Common myeloid progenitor, CD34-positive (primary cell): ENCODE data around the gene DYNC1LI1.

Experiments
- CTCF ChIA-PET: fragments of 350-600 bp; sonication (Branson Sonifier 250); formaldehyde crosslinking; loops from one replicate; lab custom pipeline; 2021; ENCODE audit warnings: antibody characterized with exemption; lab: Charles Lee
- POLR2A ChIA-PET: fragments of 350-600 bp; sonication (Branson Sonifier 250); formaldehyde crosslinking; loops from one replicate; lab custom pipeline; 2021; ENCODE audit warnings: antibody characterized with exemption; lab: Charles Lee
- DNase-seq, 3 donors: peaks; one replicate each; pipeline versions ENCODE4 v3.0.0 to v3.0.0-alpha.2; 2013
- H3K27ac ChIP-seq, 2 experiments: 1 replicate in 1 of 2; 2 replicates in 1 of 2; pipeline ENCODE4 v1.7.0; 2013; ENCODE audit warnings: inconsistent platforms in 2 of 2, low read length in 2 of 2, mild to moderate bottlenecking in 2 of 2, low read depth in 1 of 2, moderate library complexity in 1 of 2; ENCODE audit not compliant: severe bottlenecking in 2 of 2, insufficient read depth in 1 of 2, poor library complexity in 1 of 2
- H3K27me3 ChIP-seq, 5 experiments: replicated peaks in 2 of 5; 1 replicate in 3 of 5; 2 replicates in 2 of 5; pipeline versions ENCODE4 v1.6.1 to v1.7.0; 2013; ENCODE audit warnings: low read length in 4 of 5, mild to moderate bottlenecking in 2 of 5, moderate library complexity in 2 of 5, inconsistent platforms in 1 of 5; ENCODE audit not compliant: insufficient read depth in 5 of 5, control insufficient read depth in 4 of 5
- H3K36me3 ChIP-seq, 4 experiments: 1 replicate in 2 of 4; 2 replicates in 2 of 4; pipeline versions ENCODE4 v1.6.1 to v1.7.0; 2013; ENCODE audit warnings: low read length in 3 of 4, control low read depth in 1 of 4, mild to moderate bottlenecking in 1 of 4; ENCODE audit not compliant: control insufficient read depth in 4 of 4, insufficient read depth in 4 of 4
- H3K4me1 ChIP-seq, 4 experiments: 1 replicate in 3 of 4; 2 replicates in 1 of 4; pipeline versions ENCODE4 v1.6.1 to v1.7.1; 2013; ENCODE audit warnings: low read length in 3 of 4, mild to moderate bottlenecking in 3 of 4, control low read depth in 1 of 4, inconsistent platforms in 1 of 4, moderate library complexity in 1 of 4; ENCODE audit not compliant: control insufficient read depth in 4 of 4, insufficient read depth in 4 of 4; ENCODE audit errors: control extremely low read depth in 1 of 4
- H3K4me3 ChIP-seq, 7 experiments: 1 replicate in 4 of 7; 2 replicates in 3 of 7; pipeline versions ENCODE4 v1.5.1 to v1.7.0; 2013; ENCODE audit warnings: mild to moderate bottlenecking in 7 of 7, low read length in 6 of 7, moderate library complexity in 6 of 7, inconsistent platforms in 2 of 7, low read depth in 2 of 7, control low read depth in 1 of 7; ENCODE audit not compliant: insufficient read depth in 4 of 7, control insufficient read depth in 1 of 7; ENCODE audit errors: extremely low read depth in 1 of 7
- H3K9me3 ChIP-seq, 5 experiments: 1 replicate in 4 of 5; 2 replicates in 1 of 5; pipeline versions ENCODE4 v1.6.1 to v1.7.1; 2013; ENCODE audit warnings: low read length in 4 of 5, mild to moderate bottlenecking in 2 of 5, inconsistent platforms in 1 of 5, low read depth in 1 of 5, moderate library complexity in 1 of 5; ENCODE audit not compliant: control insufficient read depth in 4 of 5, insufficient read depth in 2 of 5; ENCODE audit errors: control extremely low read depth in 1 of 5
- WGBS: methylation state at CpG from one replicate; pipeline ENCODE4 v1.1.5; 2013; ENCODE audit not compliant: insufficient coverage; 5-methylcytosine and 5-hydroxymethylcytosine counted together

DYNC1LI1 gene

GRCh38 chr3:32544894-32545293, 25.8 kb downstream of the DYNC1LI1 start:
- no peaks in the 10 kb centered on the region for H3K4me1 ChIP-seq
- CTCF ChIA-PET = no interaction called here
- no peaks in the 10 kb centered on the region for H3K9me3 ChIP-seq
- no peak overlapping the region for H3K27ac ChIP-seq
- POLR2A ChIA-PET = no interaction called here
- peaks cover 0 to 16% (median 5%) of the 10 kb centered on the region in 4 experiments for H3K36me3 ChIP-seq
- no peak for DNase-seq
- WGBS = 100% methylated on average over 2 of the region's 2 CpGs
- no peak overlapping the region for H3K4me3 ChIP-seq
- no peaks in the 10 kb centered on the region for H3K27me3 ChIP-seq

GRCh38 chr3:32542807-32543206, 27.9 kb downstream of the DYNC1LI1 start:
- CTCF ChIA-PET = interaction anchor here (1.3 kb wide), 1 partner anchor 123 kb away, joined by 3 read pairs; no protein-coding TSS in a partner anchor
- Histone ChIP-seq H3K36me3 (peaks cover 2 to 16% (median 7%) of the 10 kb centered on the region in 4 experiments), H3K4me1 (no peaks in the 10 kb centered on the region), H3K9me3 (no peaks in the 10 kb centered on the region), H3K27me3 (no peaks in the 10 kb centered on the region), H3K27ac (no peak overlapping the region), H3K4me3 (no peak overlapping the region)
- no peak for DNase-seq
- WGBS = 100% methylated on average over 2 of the region's 2 CpGs
- POLR2A ChIA-PET = interaction anchor here (0.6 kb wide), 1 partner anchor 42 kb away, joined by 4 read pairs; no protein-coding TSS in a partner anchor

DNA sequence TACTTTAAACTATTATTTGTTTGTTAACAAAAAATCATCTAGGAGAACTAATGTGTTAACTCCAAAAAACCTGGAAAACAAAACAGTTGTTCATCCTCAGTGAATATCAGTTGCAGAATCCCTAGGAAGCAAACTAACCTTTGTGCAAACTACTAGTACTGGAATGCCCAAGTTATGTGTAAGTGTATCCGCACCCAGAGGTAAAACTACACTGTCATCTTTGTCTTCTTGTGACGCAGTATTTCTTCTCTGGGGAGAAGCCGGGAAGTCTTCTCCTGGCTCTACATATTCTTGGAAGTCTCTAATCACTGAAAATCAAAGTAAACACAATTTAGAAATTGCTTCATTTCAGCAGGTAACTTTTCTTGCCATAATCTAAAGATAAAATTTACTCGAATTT, 29.8 kb downstream of the DYNC1LI1 start:
- DNase-seq = no peak
- H3K36me3 ChIP-seq = peaks cover 2 to 21% (median 10%) of the 10 kb centered on the region in 4 experiments
- H3K4me1 ChIP-seq = no peaks in the 10 kb centered on the region
- H3K27ac ChIP-seq = no peak overlapping the region
- no peaks in the 10 kb centered on the region for H3K27me3 ChIP-seq
- WGBS = 93% methylated on average over 3 of the region's 4 CpGs
- CTCF ChIA-PET = no interaction called here
- H3K4me3 ChIP-seq = no peak overlapping the region
- POLR2A ChIA-PET = no interaction called here
- no peaks in the 10 kb centered on the region for H3K9me3 ChIP-seq

DNA sequence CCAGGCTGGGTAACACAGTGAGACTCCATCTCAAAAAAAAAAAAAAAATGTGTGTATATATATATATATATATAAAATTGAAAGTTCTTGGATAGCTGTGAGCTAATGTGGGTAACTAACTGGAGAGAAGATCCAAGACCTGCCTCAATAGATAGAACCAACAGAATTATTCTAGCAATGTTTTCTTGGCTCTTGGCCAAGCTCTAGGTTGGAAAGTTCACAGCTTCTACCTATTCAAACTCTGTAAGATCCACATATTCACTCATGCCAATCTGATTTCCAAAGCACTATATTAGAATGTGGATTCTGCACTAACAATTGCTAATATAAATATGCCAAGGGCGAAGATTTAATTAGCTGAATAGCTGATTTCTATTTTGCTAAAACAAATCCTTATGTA, 38.2 kb downstream of the DYNC1LI1 start:
- no peak for DNase-seq
- H3K27me3 ChIP-seq = no peaks in the 10 kb centered on the region
- ChIA-PET POLR2A (interaction anchor here (0.6 kb wide), 1 partner anchor 24 kb away, joined by 4 read pairs; no protein-coding TSS in a partner anchor), CTCF (interaction anchor here (0.9 kb wide), 1 partner anchor 19 kb away, joined by 3 read pairs; no protein-coding TSS in a partner anchor)
- peaks cover 12 to 40% (median 30%) of the 10 kb centered on the region in 4 experiments for H3K36me3 ChIP-seq
- no CpG with 5 or more reads among the region's 1 CpG for WGBS
- H3K9me3 ChIP-seq = no peaks in the 10 kb centered on the region
- no peak overlapping the region for H3K27ac ChIP-seq
- no peak overlapping the region for H3K4me3 ChIP-seq
- peaks cover 0 to 2% (median 0%) of the 10 kb centered on the region in 4 experiments for H3K4me1 ChIP-seq

GRCh38 chr3:32531010-32531647, 39.5 kb downstream of the DYNC1LI1 start:
- Histone ChIP-seq H3K27ac (no peak overlapping the region), H3K36me3 (peaks cover 17 to 49% (median 35%) of the 10 kb centered on the region in 4 experiments), H3K4me1 (peaks cover 0 to 2% (median 0%) of the 10 kb centered on the region in 4 experiments), H3K4me3 (no peak overlapping the region), H3K27me3 (no peaks in the 10 kb centered on the region), H3K9me3 (no peaks in the 10 kb centered on the region)
- ChIA-PET POLR2A (no interaction called here), CTCF (interaction anchor here (0.9 to 1.6 kb wide), 4 partner anchors 9 to 144 kb away, joined by 3 to 4 read pairs (median 3); no protein-coding TSS in a partner anchor)
- no peak for DNase-seq

- H3K27me3 ChIP-seq = no peaks in the 10 kb centered on the region
Observed at GRCh38 chr3:32525720-32526119, 44.9 kb downstream of the DYNC1LI1 start.

GRCh38 chr3:32522682-32523081, 48.0 kb downstream of the DYNC1LI1 start:
- Histone ChIP-seq H3K4me1 (peaks cover 0 to 11% (median under 1%) of the 10 kb centered on the region in 4 experiments), H3K9me3 (no peaks in the 10 kb centered on the region), H3K4me3 (no peak overlapping the region), H3K27ac (no peak overlapping the region), H3K36me3 (peaks cover 7 to 26% (median 14%) of the 10 kb centered on the region in 4 experiments), H3K27me3 (no peaks in the 10 kb centered on the region)
- POLR2A ChIA-PET = no interaction called here
- 67% methylated on average over 3 of the region's 7 CpGs for WGBS
- no peak for DNase-seq
- CTCF ChIA-PET = interaction anchor here (0.9 to 2.7 kb wide), 2 partner anchors 8 to 12 kb away, joined by 4 to 8 read pairs; no protein-coding TSS in a partner anchor

More at GRCh38 chr3:32525720-32526119, 44.9 kb downstream of the DYNC1LI1 start:
- Histone ChIP-seq H3K9me3 (no peaks in the 10 kb centered on the region), H3K27ac (no peak overlapping the region), H3K36me3 (peaks cover 17 to 40% (median 24%) of the 10 kb centered on the region in 4 experiments), H3K4me3 (no peak overlapping the region), H3K4me1 (peaks cover 0 to 11% (median under 1%) of the 10 kb centered on the region in 4 experiments)
- no peak for DNase-seq
- POLR2A ChIA-PET = no interaction called here
- CTCF ChIA-PET = no interaction called here
